ENCODE data around the gene NCAPD2.
"Not testable (repeated sequence)": the region's sequence is repeated elsewhere in the genome, so short reads cannot be mapped to it uniquely, and the experiment has no call there.

- TF ChIP-seq, protein P1, sequence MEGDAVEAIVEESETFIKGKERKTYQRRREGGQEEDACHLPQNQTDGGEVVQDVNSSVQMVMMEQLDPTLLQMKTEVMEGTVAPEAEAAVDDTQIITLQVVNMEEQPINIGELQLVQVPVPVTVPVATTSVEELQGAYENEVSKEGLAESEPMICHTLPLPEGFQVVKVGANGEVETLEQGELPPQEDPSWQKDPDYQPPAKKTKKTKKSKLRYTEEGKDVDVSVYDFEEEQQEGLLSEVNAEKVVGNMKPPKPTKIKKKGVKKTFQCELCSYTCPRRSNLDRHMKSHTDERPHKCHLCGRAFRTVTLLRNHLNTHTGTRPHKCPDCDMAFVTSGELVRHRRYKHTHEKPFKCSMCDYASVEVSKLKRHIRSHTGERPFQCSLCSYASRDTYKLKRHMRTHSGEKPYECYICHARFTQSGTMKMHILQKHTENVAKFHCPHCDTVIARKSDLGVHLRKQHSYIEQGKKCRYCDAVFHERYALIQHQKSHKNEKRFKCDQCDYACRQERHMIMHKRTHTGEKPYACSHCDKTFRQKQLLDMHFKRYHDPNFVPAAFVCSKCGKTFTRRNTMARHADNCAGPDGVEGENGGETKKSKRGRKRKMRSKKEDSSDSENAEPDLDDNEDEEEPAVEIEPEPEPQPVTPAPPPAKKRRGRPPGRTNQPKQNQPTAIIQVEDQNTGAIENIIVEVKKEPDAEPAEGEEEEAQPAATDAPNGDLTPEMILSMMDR (conservative IDR thresholded peaks at IDR 0.05; ENCODE audit: low read depth, low read length), result not testable (repeated sequence)
- not testable (repeated sequence) for TF ChIP-seq CEBPB (IDR thresholded peaks at IDR 0.05; ENCODE audit: low read depth, low read length)
Observed at GRCh38 chr12:6477601-6478377, 16.1 kb upstream of the NCAPD2 start.
